Mammary epithelial cell (primary cell): ENCODE results near the gene WNK1.

Experiments
- EZH2 ChIP-seq: IDR thresholded peaks from 2 replicates; pipeline ENCODE4 v1.6.1; 2012; ENCODE audit warnings: low read length, inconsistent platforms, borderline replicate concordance
- TF ChIP-seq, protein P1 (sequence below), 2 donors: IDR thresholded peaks in 1 of 2; conservative IDR thresholded peaks in 1 of 2; 2 replicates each; pipeline ENCODE4 v1.5.1; 2011 to 2012; ENCODE audit warnings: inconsistent platforms in 2 of 2, low read length in 2 of 2, mild to moderate bottlenecking in 2 of 2, control low read depth in 1 of 2, low read depth in 1 of 2; ENCODE audit not compliant: insufficient read depth in 1 of 2; ENCODE audit errors: extremely low read depth in 1 of 2

DNA sequence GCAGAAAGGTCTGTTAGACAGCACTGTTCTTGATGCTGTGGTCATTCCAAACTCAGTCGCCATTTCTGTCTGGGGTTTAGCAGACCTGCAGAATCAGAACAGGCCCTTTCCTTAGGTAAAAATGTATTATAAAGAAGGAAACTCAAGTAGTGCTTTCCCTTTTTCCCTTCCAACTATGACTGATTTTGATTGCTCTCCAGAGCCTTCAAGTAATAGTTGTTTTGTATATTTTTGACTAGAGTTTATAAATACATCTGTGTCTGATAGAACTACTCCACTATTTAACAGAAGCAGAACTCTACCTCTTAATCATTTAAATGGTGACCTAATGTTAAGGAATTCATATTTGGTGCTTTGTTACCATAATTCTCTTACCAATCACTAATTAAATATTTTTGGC, 74.0 kb downstream of the WNK1 start:
- TF ChIP-seq, protein P1, sequence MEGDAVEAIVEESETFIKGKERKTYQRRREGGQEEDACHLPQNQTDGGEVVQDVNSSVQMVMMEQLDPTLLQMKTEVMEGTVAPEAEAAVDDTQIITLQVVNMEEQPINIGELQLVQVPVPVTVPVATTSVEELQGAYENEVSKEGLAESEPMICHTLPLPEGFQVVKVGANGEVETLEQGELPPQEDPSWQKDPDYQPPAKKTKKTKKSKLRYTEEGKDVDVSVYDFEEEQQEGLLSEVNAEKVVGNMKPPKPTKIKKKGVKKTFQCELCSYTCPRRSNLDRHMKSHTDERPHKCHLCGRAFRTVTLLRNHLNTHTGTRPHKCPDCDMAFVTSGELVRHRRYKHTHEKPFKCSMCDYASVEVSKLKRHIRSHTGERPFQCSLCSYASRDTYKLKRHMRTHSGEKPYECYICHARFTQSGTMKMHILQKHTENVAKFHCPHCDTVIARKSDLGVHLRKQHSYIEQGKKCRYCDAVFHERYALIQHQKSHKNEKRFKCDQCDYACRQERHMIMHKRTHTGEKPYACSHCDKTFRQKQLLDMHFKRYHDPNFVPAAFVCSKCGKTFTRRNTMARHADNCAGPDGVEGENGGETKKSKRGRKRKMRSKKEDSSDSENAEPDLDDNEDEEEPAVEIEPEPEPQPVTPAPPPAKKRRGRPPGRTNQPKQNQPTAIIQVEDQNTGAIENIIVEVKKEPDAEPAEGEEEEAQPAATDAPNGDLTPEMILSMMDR (conservative IDR thresholded peaks at IDR 0.05 in 1 of 2, IDR thresholded peaks at IDR 0.05 in 1 of 2; ENCODE audit: extremely low read depth in 1 of 2, insufficient read depth in 1 of 2, low read depth in 1 of 2, low read length in 2 of 2) = no peak
- no peak for TF ChIP-seq EZH2
